ENCODE results near the gene RHCG.
"Not testable (repeated sequence)": the region's sequence is repeated elsewhere in the genome, so short reads cannot be mapped to it uniquely, and the experiment has no call there.

DNA sequence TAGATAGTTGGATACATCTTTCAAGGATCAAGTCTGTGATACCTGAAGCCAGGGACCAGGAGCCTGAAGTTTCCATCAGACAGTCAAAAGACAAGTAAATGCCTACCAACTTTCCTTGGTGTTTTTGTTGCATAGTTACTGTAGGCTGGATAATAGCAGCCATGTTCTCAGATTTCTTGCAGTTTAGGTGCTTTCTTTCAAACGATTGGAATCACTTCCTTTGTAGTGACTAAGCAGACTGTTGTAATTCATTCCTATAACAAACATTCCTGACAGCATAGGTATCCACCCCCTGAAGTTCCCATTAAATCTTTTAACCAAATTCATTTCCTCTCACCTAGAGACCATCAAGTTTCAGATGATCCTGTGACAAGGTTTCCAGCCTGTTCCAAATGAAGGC, 27.6 kb downstream of the RHCG start:
- TF ChIP-seq, protein P1, sequence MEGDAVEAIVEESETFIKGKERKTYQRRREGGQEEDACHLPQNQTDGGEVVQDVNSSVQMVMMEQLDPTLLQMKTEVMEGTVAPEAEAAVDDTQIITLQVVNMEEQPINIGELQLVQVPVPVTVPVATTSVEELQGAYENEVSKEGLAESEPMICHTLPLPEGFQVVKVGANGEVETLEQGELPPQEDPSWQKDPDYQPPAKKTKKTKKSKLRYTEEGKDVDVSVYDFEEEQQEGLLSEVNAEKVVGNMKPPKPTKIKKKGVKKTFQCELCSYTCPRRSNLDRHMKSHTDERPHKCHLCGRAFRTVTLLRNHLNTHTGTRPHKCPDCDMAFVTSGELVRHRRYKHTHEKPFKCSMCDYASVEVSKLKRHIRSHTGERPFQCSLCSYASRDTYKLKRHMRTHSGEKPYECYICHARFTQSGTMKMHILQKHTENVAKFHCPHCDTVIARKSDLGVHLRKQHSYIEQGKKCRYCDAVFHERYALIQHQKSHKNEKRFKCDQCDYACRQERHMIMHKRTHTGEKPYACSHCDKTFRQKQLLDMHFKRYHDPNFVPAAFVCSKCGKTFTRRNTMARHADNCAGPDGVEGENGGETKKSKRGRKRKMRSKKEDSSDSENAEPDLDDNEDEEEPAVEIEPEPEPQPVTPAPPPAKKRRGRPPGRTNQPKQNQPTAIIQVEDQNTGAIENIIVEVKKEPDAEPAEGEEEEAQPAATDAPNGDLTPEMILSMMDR (IDR thresholded peaks at IDR 0.05), result not testable (repeated sequence)
- not testable (repeated sequence) for TF ChIP-seq POLR2A (IDR thresholded peaks at IDR 0.05)
